Measurements from ENCODE around the gene ZNF558.
"Not testable (repeated sequence)": the region's sequence is repeated elsewhere in the genome, so short reads cannot be mapped to it uniquely, and the experiment has no call there.

The ZNF558 gene

GRCh38 chr19:8773587-8773986 lies 58.5 kb downstream of the ZNF558 start:
- DNase-seq = not testable (repeated sequence)

- not testable (repeated sequence) for DNase-seq
Measured at GRCh38 chr19:8769265-8769664, 62.8 kb downstream of the ZNF558 start.

- DNase-seq = not testable (repeated sequence)
Measured at GRCh38 chr19:8767257-8767656, 64.8 kb downstream of the ZNF558 start.

Measured in activated CD8-positive, alpha-beta memory T cell treated with anti-CD3 and anti-CD28 coated beads, Interleukin-2, amount 50 U/mL, for 48 hours (primary cell).